ENCODE data around the gene ZNF488.

ZNF488 gene

GRCh38 chr10:47404446-47404845, 20.4 kb upstream of the ZNF488 start:
- no peak for DNase-seq (ENCODE audit: low read depth)
- H3K4me3 ChIP-seq (replicated peaks; ENCODE audit: low read depth, low read length) = no peak overlapping the region
- no peak for TF ChIP-seq CTCF (IDR thresholded peaks at IDR 0.05; ENCODE audit: low read length, missing control alignments)

GRCh38 chr10:47403446-47404318, 19.6 kb upstream of the ZNF488 start:
- peak; percentile 39 for DNase-seq (ENCODE audit: low read depth)
- TF ChIP-seq CTCF (IDR thresholded peaks at IDR 0.05; ENCODE audit: low read length, missing control alignments) = no peak
- no peak overlapping the region for H3K4me3 ChIP-seq (replicated peaks; ENCODE audit: low read depth, low read length)

GRCh38 chr10:47402641-47403301, 18.7 kb upstream of the ZNF488 start:
- peak; percentile 89 for DNase-seq (ENCODE audit: low read depth)
- H3K4me3 ChIP-seq (replicated peaks; ENCODE audit: low read depth, low read length) = no peak overlapping the region
- no peak for TF ChIP-seq CTCF (IDR thresholded peaks at IDR 0.05; ENCODE audit: low read length, missing control alignments)

GRCh38 chr10:47401874-47402640, 18.0 kb upstream of the ZNF488 start:
- no peak for DNase-seq (ENCODE audit: low read depth)
- H3K4me3 ChIP-seq (replicated peaks; ENCODE audit: low read depth, low read length) = no peak overlapping the region
- TF ChIP-seq CTCF (IDR thresholded peaks at IDR 0.05; ENCODE audit: low read length, missing control alignments) = no peak

GRCh38 chr10:47401210-47401609, 17.1 kb upstream of the ZNF488 start:
- TF ChIP-seq CTCF (IDR thresholded peaks at IDR 0.05; ENCODE audit: low read length, missing control alignments) = no peak
- H3K4me3 ChIP-seq (replicated peaks; ENCODE audit: low read depth, low read length) = no peak overlapping the region
- no peak for DNase-seq (ENCODE audit: low read depth)

- TF ChIP-seq CTCF (IDR thresholded peaks at IDR 0.05; ENCODE audit: low read length, missing control alignments) = no peak
- H3K4me3 ChIP-seq (replicated peaks; ENCODE audit: low read depth, low read length) = no peak overlapping the region
- no peak for DNase-seq (ENCODE audit: low read depth)
Measured at GRCh38 chr10:47400786-47401185, 16.7 kb upstream of the ZNF488 start.
